Measurements from ENCODE around the gene ERC1. TPM values are rescaled to one million over a fixed set of nuclear protein-coding genes. Genes with fewer than 3 reads are reported as not detected.
"Not testable (repeated sequence)": the region's sequence is repeated elsewhere in the genome, so short reads cannot be mapped to it uniquely, and the experiment has no call there.

Gene ERC1
- polyA plus RNA-seq, 2 of the 4 experiments (the other 2 are of a cell fraction), result 14.2 to 20.9 TPM

- DNase-seq (ENCODE audit: low read depth in 1 of 2, low spot score in 1 of 2), result no peak
- ChIA-PET CTCF (interaction anchor here (0.6 to 0.7 kb wide), 2 partner anchors 10 to 377 kb away, joined by 3 to 6 read pairs; no protein-coding TSS in a partner anchor), POLR2A (no interaction called here)
- TF ChIP-seq ESRRA (IDR thresholded peaks at IDR 0.05; ENCODE audit: borderline replicate concordance, low read length) (no peak), EHF (CRISPR knock-in tag; IDR thresholded peaks at IDR 0.05) (no peak), MAFK (IDR thresholded peaks at IDR 0.05; ENCODE audit: partially characterized antibody) (no peak), SREBF2 (IDR thresholded peaks at IDR 0.05) (no peak), PBX3 (IDR thresholded peaks at IDR 0.05) (no peak), FOSB (CRISPR knock-in tag; IDR thresholded peaks at IDR 0.05) (no peak), E2F6 (IDR thresholded peaks at IDR 0.05; ENCODE audit: borderline replicate concordance, low read depth) (no peak), SMC3 (IDR thresholded peaks at IDR 0.05) (no peak)
- H3K27ac ChIP-seq, result no peak overlapping the region
- no peak for FAIRE-seq
- H3K4me3 ChIP-seq, result no peak overlapping the region
- H3K4me2 ChIP-seq, result no peak overlapping the region; the same call in 2 of the 3 replicates
- 92% methylated on average over 1 of the region's 1 CpG for WGBS (ENCODE audit: missing lambda C conversion rate)
- peaks cover 11% of the 10 kb centered on the region; the same call in 1 of the 3 replicates for H3K4me1 ChIP-seq
- no peaks in the 10 kb centered on the region for H3K9me3 ChIP-seq
- ATAC-seq, result no peak
Measured at GRCh38 chr12:1206118-1206734, 215.2 kb downstream of the ERC1 start.

GRCh38 chr12:1207276-1207675 is 216.3 kb downstream of the ERC1 start:
- Histone ChIP-seq H3K4me2 (no peak overlapping the region), H3K9me3 (no peaks in the 10 kb centered on the region), H3K4me1 (peaks cover 11% of the 10 kb centered on the region; the same call in 1 of the 3 replicates), H3K4me3 (no peak overlapping the region), H3K27ac (no peak overlapping the region)
- ATAC-seq (no peak), DNase-seq (ENCODE audit: low read depth in 1 of 2, low spot score in 1 of 2) (no peak), FAIRE-seq (no peak)
- ChIA-PET CTCF (no interaction called here), POLR2A (no interaction called here)
- no peak for TF ChIP-seq RAD21 (conservative IDR thresholded peaks at IDR 0.05 in 1 of 2, IDR thresholded peaks at IDR 0.05 in 1 of 2)
- TF ChIP-seq HMGXB4 (CRISPR knock-in tag; IDR thresholded peaks at IDR 0.05; ENCODE audit: borderline replicate concordance), result no peak
- no peak for TF ChIP-seq EP300 (IDR thresholded peaks at IDR 0.05)
- no peak for TF ChIP-seq PBX3 (IDR thresholded peaks at IDR 0.05)
- no peak for TF ChIP-seq NR3C1 (IDR thresholded peaks at IDR 0.05)
- no peak for TF ChIP-seq CEBPB (IDR thresholded peaks at IDR 0.05)
- TF ChIP-seq KDM5A (IDR thresholded peaks at IDR 0.05), result no peak
- TF ChIP-seq ZSCAN20 (CRISPR knock-in tag; IDR thresholded peaks at IDR 0.05), result no peak
- no peak for TF ChIP-seq TFCP2L1 (CRISPR knock-in tag; IDR thresholded peaks at IDR 0.05)
- TF ChIP-seq NFE2L2 (conservative IDR thresholded peaks at IDR 0.05; ENCODE audit: low read length), result no peak
- TF ChIP-seq TP53 (CRISPR knock-in tag; IDR thresholded peaks at IDR 0.05), result no peak
- TF ChIP-seq FOSL2 (IDR thresholded peaks at IDR 0.05), result no peak
- TF ChIP-seq FOSL2 (CRISPR knock-in tag; IDR thresholded peaks at IDR 0.05), result no peak
- WGBS (ENCODE audit: missing lambda C conversion rate), result 95% methylated on average over 4 of the region's 4 CpGs

- CTCF ChIA-PET, result not testable (repeated sequence)
Measured at GRCh38 chr12:1208719-1209118, 217.7 kb downstream of the ERC1 start.

More at GRCh38 chr12:1208719-1209118, 217.7 kb downstream of the ERC1 start:
- WGBS (ENCODE audit: missing lambda C conversion rate), result 75% methylated on average over 5 of the region's 5 CpGs
- H3K4me3 ChIP-seq; ATAC-seq; DNase-seq (ENCODE audit: low read depth in 1 of 2, low spot score in 1 of 2); FAIRE-seq; H3K9me3 ChIP-seq; POLR2A ChIA-PET; H3K27ac ChIP-seq; H3K4me2 ChIP-seq: not testable (repeated sequence)
- peaks cover 11% of the 10 kb centered on the region; the same call in 1 of the 3 replicates for H3K4me1 ChIP-seq
